LNCaP clone FGC (cell line): ENCODE measurements around the gene FRMD4A.

ENCODE experiments used
- DNase-seq: peaks from one replicate; pipeline ENCODE4 v3.0.0-alpha.2; 2011; ENCODE audit warnings: low read depth
- H3K4me3 ChIP-seq: 2 replicates; pipeline ENCODE4 v1.5.1; 2011; ENCODE audit warnings: mild to moderate bottlenecking, low read depth, low read length, control low read depth
- CTCF ChIP-seq: IDR thresholded peaks from 2 replicates; pipeline ENCODE4 v1.5.1; 2012; ENCODE audit warnings: mild to moderate bottlenecking; ENCODE audit not compliant: control insufficient read depth, insufficient read depth; ENCODE audit errors: extremely low read depth

FRMD4A gene

GRCh38 chr10:14129770-14130169 lies 201.0 kb downstream of the FRMD4A start:
- no peak overlapping the region for H3K4me3 ChIP-seq
- no peak for DNase-seq
- no peak for TF ChIP-seq CTCF

GRCh38 chr10:14128519-14128918 lies 202.2 kb downstream of the FRMD4A start:
- TF ChIP-seq CTCF = no peak
- DNase-seq = no peak
- no peak overlapping the region for H3K4me3 ChIP-seq

GRCh38 chr10:14126697-14127440 lies 203.9 kb downstream of the FRMD4A start:
- TF ChIP-seq CTCF = no peak
- H3K4me3 ChIP-seq = no peak overlapping the region
- no peak for DNase-seq

- TF ChIP-seq CTCF = no peak
- no peak for DNase-seq
- H3K4me3 ChIP-seq = no peak overlapping the region
Observed at GRCh38 chr10:14125564-14125963, 205.2 kb downstream of the FRMD4A start.

- DNase-seq = no peak
- TF ChIP-seq CTCF = no peak
- no peak overlapping the region for H3K4me3 ChIP-seq
Observed at GRCh38 chr10:14124941-14125340, 205.8 kb downstream of the FRMD4A start.

- no peak for TF ChIP-seq CTCF
- DNase-seq = no peak
- H3K4me3 ChIP-seq = no peak overlapping the region
Observed at GRCh38 chr10:14123139-14123538, 207.6 kb downstream of the FRMD4A start.

GRCh38 chr10:14120812-14121211 lies 209.9 kb downstream of the FRMD4A start:
- DNase-seq = no peak
- no peak for TF ChIP-seq CTCF

More at GRCh38 chr10:14120812-14121211, 209.9 kb downstream of the FRMD4A start:
- no peak overlapping the region for H3K4me3 ChIP-seq
